GM21515 (cell line): ENCODE results near the gene HINFP.
"Not testable (repeated sequence)": the region's sequence is repeated elsewhere in the genome, so short reads cannot be mapped to it uniquely, and the experiment has no call there.

Experiments used
- ATAC-seq: cut with Tn5 transposase; IDR thresholded peaks from one replicate; pipeline ENCODE4 v1.9.1; 2021; ENCODE audit not compliant: unreplicated experiment

Gene HINFP

GRCh38 chr11:119181677-119182412 lies 60.5 kb downstream of the HINFP start:
- no peak for ATAC-seq

DNA sequence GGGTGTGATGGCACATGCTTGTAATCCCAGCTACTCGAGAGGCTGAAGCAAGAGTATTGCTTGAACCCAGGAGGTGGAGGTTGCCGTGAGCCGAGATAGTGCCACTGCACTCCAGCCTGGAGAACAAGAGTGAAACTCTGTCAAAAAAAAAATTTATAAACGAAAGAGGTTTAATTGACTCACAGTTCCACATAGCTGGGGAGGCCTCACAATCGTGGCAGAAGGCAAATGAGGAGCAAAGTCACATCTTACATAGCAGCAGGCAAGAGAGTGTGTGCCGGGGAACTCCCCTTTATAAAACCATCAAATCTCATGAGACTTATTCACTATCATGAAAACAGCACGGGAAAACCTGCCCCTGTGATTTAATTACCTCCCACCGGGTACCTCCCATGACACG lies 63.0 kb downstream of the HINFP start:
- ATAC-seq, result not testable (repeated sequence)
